Measurements from ENCODE around the gene TCF21.
"Not testable (repeated sequence)": the region's sequence is repeated elsewhere in the genome, so short reads cannot be mapped to it uniquely, and the experiment has no call there.

DNA sequence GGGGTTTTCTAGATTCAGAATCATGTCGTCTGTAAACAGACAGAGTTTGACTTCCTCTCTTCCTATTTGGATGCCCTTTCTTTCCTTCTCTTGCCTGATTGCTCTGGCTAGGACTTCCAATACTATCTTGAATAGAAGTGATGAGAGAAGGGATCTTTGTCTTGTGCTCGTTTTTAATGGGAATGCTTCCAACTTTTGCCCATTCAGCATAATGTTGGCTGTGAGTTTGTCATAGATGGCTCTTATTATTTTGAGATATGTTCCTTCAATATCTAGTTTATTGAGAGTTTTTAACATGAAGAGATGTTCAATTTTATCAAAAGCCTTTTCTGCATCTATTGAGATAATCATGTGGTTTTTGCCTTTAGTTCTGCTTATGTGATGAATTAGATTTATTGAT is 27.6 kb upstream of the TCF21 start:
- TF ChIP-seq POLR2A, POLR2AphosphoS5, EP300 (IDR thresholded peaks at IDR 0.05): not testable (repeated sequence)
- TF ChIP-seq, protein P1, sequence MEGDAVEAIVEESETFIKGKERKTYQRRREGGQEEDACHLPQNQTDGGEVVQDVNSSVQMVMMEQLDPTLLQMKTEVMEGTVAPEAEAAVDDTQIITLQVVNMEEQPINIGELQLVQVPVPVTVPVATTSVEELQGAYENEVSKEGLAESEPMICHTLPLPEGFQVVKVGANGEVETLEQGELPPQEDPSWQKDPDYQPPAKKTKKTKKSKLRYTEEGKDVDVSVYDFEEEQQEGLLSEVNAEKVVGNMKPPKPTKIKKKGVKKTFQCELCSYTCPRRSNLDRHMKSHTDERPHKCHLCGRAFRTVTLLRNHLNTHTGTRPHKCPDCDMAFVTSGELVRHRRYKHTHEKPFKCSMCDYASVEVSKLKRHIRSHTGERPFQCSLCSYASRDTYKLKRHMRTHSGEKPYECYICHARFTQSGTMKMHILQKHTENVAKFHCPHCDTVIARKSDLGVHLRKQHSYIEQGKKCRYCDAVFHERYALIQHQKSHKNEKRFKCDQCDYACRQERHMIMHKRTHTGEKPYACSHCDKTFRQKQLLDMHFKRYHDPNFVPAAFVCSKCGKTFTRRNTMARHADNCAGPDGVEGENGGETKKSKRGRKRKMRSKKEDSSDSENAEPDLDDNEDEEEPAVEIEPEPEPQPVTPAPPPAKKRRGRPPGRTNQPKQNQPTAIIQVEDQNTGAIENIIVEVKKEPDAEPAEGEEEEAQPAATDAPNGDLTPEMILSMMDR (IDR thresholded peaks at IDR 0.05), result not testable (repeated sequence)

Measured in sigmoid colon (tissue), 4 donors.